ENCODE data around the gene ACTG1.

The ACTG1 gene

GRCh38 chr17:81488276-81488860, 24.2 kb downstream of the ACTG1 start:
- Histone ChIP-seq H3K4me2 (no peak overlapping the region), H4K20me1 (ENCODE audit: insufficient read depth) (no peaks in the 10 kb centered on the region), H3K9ac (no peak overlapping the region), H3K36me3 (ENCODE audit: insufficient read depth) (no peaks in the 10 kb centered on the region), H2AFZ (ENCODE audit: low read depth) (no peak overlapping the region), H3K79me2 (ENCODE audit: insufficient read depth, low read depth) (no peaks in the 10 kb centered on the region), H3K4me1 (ENCODE audit: low read depth, poor library complexity, severe bottlenecking) (peaks cover 6% of the 10 kb centered on the region), H3K27me3 (ENCODE audit: insufficient read depth, low read depth) (peaks cover 74% of the 10 kb centered on the region), H3K27ac (no peak overlapping the region), H3K4me3 (IDR thresholded peaks at IDR 0.05; ENCODE audit: insufficient read depth, low read depth, low read length) (no peak overlapping the region)
- no peak for TF ChIP-seq CTCF (conservative IDR thresholded peaks at IDR 0.05; ENCODE audit: low read depth, low read length)

DNA sequence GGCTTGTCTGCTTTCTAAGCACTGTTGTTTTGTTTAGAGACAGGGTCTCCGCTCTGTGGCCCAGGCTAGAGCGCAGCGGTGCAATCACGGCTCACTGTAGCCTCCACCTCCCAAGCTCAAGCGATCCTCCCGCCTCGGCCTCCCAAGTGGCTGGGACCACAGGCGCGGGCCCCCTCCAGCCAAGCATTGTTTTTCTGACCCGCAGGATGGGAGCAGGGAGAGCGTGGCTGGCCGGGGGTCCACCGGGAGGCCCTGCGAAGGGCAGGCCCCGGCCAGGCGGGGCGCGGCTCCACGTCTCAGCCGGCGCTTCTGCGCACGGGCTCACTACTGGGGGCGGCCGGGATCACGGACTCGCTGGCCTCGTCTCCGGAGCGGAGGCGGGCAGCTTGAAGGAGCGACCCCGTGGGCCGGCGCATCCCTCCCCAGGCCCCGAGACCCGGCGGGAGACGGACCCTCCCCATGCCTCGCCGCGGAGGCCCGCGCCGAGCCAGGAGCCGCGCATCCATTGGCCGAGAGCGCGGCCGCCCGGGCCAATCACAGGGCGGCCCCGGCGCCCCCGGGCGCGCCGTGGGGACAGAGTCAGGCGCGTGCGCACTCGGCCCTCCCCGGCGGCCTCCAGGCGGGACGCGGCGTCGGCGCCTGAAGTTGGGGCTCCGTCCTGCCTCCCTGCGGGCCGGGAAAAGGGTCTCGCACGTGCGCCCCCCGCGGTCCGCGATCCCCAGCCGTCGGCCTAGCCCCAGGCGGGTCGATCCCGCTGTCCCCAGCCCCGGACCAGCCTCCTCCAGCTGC, 24.9 kb downstream of the ACTG1 start:
- Histone ChIP-seq H3K36me3 (ENCODE audit: insufficient read depth) (no peaks in the 10 kb centered on the region), H3K4me3 (IDR thresholded peaks at IDR 0.05; ENCODE audit: insufficient read depth, low read depth, low read length) (no peak overlapping the region), H3K4me2 (no peak overlapping the region), H3K79me2 (ENCODE audit: insufficient read depth, low read depth) (no peaks in the 10 kb centered on the region), H3K9ac (no peak overlapping the region), H2AFZ (ENCODE audit: low read depth) (no peak overlapping the region), H3K27me3 (ENCODE audit: insufficient read depth, low read depth) (peaks cover 74% of the 10 kb centered on the region), H3K4me1 (ENCODE audit: low read depth, poor library complexity, severe bottlenecking) (peaks cover 6% of the 10 kb centered on the region), H4K20me1 (ENCODE audit: insufficient read depth) (no peaks in the 10 kb centered on the region), H3K27ac (no peak overlapping the region)
- no peak for TF ChIP-seq CTCF (conservative IDR thresholded peaks at IDR 0.05; ENCODE audit: low read depth, low read length)

GRCh38 chr17:81487089-81487486, 25.5 kb downstream of the ACTG1 start:
- peaks cover 74% of the 10 kb centered on the region for H3K27me3 ChIP-seq (ENCODE audit: insufficient read depth, low read depth)
- no peak overlapping the region for H3K9ac ChIP-seq
- H3K4me1 ChIP-seq (ENCODE audit: low read depth, poor library complexity, severe bottlenecking): peaks cover 6% of the 10 kb centered on the region
- H3K4me2 ChIP-seq: no peak overlapping the region
- no peak for TF ChIP-seq CTCF (conservative IDR thresholded peaks at IDR 0.05; ENCODE audit: low read depth, low read length)
- no peaks in the 10 kb centered on the region for H3K79me2 ChIP-seq (ENCODE audit: insufficient read depth, low read depth)
- no peaks in the 10 kb centered on the region for H4K20me1 ChIP-seq (ENCODE audit: insufficient read depth)
- H2AFZ ChIP-seq (ENCODE audit: low read depth): no peak overlapping the region
- H3K36me3 ChIP-seq (ENCODE audit: insufficient read depth): no peaks in the 10 kb centered on the region
- no peak overlapping the region for H3K4me3 ChIP-seq (IDR thresholded peaks at IDR 0.05; ENCODE audit: insufficient read depth, low read depth, low read length)
- H3K27ac ChIP-seq: no peak overlapping the region

GRCh38 chr17:81486199-81486810, 26.3 kb downstream of the ACTG1 start:
- Histone ChIP-seq H4K20me1 (ENCODE audit: insufficient read depth) (no peaks in the 10 kb centered on the region), H3K4me3 (IDR thresholded peaks at IDR 0.05; ENCODE audit: insufficient read depth, low read depth, low read length) (no peak overlapping the region), H2AFZ (ENCODE audit: low read depth) (no peak overlapping the region), H3K27me3 (ENCODE audit: insufficient read depth, low read depth) (peaks cover 76% of the 10 kb centered on the region), H3K79me2 (ENCODE audit: insufficient read depth, low read depth) (no peaks in the 10 kb centered on the region), H3K36me3 (ENCODE audit: insufficient read depth) (no peaks in the 10 kb centered on the region), H3K4me1 (ENCODE audit: low read depth, poor library complexity, severe bottlenecking) (peaks cover 6% of the 10 kb centered on the region), H3K9ac (no peak overlapping the region), H3K27ac (no peak overlapping the region), H3K4me2 (no peak overlapping the region)
- TF ChIP-seq CTCF (conservative IDR thresholded peaks at IDR 0.05; ENCODE audit: low read depth, low read length): no peak

All from KMS-11 (cell line).